Measurements from ENCODE around the gene KRTAP21-1. TPM values are rescaled to one million over a fixed set of nuclear protein-coding genes. Genes with fewer than 3 reads are reported as not detected.

Gene KRTAP21-1
- total and polyA plus RNA-seq, 9 donors, result not detected

- Histone ChIP-seq H3K9me3 (no peaks in the 10 kb centered on the region), H3K4me3 (no peak overlapping the region), H3K36me3 (no peaks in the 10 kb centered on the region), H3K27ac (no peak overlapping the region), H3K27me3 (no peaks in the 10 kb centered on the region), H3K4me1 (ENCODE audit: insufficient read depth) (no peaks in the 10 kb centered on the region)
- WGBS, 3 donors, result 77 to 90% (median 78%) methylated on average over 2 of the region's 2 CpGs
- no peak for TF ChIP-seq EP300 (IDR thresholded peaks at IDR 0.05)
- no peak for TF ChIP-seq POLR2A (IDR thresholded peaks at IDR 0.05)
- TF ChIP-seq CTCF (IDR thresholded peaks at IDR 0.05), result no peak
- intact Hi-C loops (cut with DNase I), result no loop called here
- no peak for DNase-seq
Observed at GRCh38 chr21:30714946-30715345, 40.3 kb downstream of the KRTAP21-1 start.

DNA sequence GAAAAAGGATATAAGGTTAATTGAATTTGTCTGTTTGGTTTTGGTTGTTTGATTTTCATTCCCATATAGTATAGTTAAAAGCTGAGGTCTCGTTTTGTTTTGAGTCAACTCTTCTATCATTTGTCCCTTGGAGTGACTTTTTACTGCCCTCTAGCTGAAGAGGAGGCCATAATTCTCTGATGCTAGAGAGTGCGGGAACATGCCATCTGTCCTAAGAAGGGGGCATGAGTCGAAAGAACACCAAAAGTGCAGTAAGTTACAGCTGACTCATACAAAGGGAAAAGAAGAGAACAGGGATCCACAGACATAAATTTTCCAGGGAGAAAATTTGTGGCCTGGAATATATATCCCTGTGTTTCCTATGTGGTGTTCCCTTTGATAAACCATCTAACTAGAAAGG lies 40.8 kb downstream of the KRTAP21-1 start:
- no peaks in the 10 kb centered on the region for H3K36me3 ChIP-seq
- intact Hi-C loops (cut with DNase I), result no loop called here
- DNase-seq, result no peak
- no peak overlapping the region for H3K4me3 ChIP-seq
- TF ChIP-seq CTCF (IDR thresholded peaks at IDR 0.05), result no peak
- no peak for TF ChIP-seq POLR2A (IDR thresholded peaks at IDR 0.05)
- no peak for TF ChIP-seq EP300 (IDR thresholded peaks at IDR 0.05)
- no peaks in the 10 kb centered on the region for H3K27me3 ChIP-seq
- 43 to 65% (median 43%) methylated on average over 3 of the region's 3 CpGs for WGBS, 3 donors
- H3K27ac ChIP-seq, result no peak overlapping the region
- no peaks in the 10 kb centered on the region for H3K4me1 ChIP-seq (ENCODE audit: insufficient read depth)
- H3K9me3 ChIP-seq, result no peaks in the 10 kb centered on the region

DNA sequence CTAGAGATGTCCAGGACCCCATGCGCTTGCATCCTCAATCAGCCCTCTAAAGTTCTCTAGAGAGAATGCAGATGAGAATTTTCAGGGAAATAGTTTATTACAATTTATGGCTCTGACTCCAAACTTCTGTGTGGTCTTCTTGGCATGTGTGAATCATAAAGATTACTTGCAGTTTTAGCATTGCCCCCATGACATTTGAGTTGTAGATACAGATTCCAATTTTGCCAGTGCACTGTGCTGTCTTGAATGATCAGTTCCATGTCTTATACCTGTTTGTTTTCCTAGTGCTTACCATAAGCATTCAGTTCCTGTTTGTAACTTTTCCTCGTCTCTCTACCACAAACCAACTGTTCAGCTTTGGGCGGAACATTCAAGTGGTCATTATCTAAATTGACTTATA lies 41.5 kb downstream of the KRTAP21-1 start:
- intact Hi-C loops (cut with DNase I), result no loop called here
- no peak overlapping the region for H3K4me3 ChIP-seq
- TF ChIP-seq CTCF (IDR thresholded peaks at IDR 0.05) (no peak), POLR2A (IDR thresholded peaks at IDR 0.05) (no peak), EP300 (IDR thresholded peaks at IDR 0.05) (no peak)
- DNase-seq, result no peak
- 74 to 85% (median 82%) methylated on average over 3 of the region's 3 CpGs for WGBS, 3 donors
- no peaks in the 10 kb centered on the region for H3K4me1 ChIP-seq (ENCODE audit: insufficient read depth)
- no peaks in the 10 kb centered on the region for H3K9me3 ChIP-seq
- no peaks in the 10 kb centered on the region for H3K36me3 ChIP-seq
- no peaks in the 10 kb centered on the region for H3K27me3 ChIP-seq
- no peak overlapping the region for H3K27ac ChIP-seq

DNA sequence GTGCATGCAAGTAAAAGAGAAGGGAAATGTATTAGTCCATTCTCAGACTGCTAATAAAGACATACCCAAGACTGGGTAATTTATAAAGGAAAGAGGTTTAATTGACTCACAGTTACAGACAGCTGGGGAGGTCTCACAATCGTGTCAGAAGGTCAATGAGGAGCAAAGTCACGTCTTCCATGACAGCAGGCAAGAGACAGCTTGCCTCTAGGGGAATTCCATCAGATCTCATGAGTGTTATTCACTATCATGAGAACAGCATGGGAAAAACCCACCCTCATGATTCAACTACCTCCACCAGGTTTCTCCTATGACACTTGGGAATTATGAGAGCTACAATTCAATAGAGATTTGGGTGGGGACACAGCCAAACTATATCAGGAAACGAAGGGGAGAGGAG lies 44.7 kb downstream of the KRTAP21-1 start:
- 26 to 39% (median 29%) methylated on average over 3 of the region's 3 CpGs for WGBS, 3 donors
- no peaks in the 10 kb centered on the region for H3K27me3 ChIP-seq
- TF ChIP-seq CTCF (IDR thresholded peaks at IDR 0.05) (no peak), EP300 (IDR thresholded peaks at IDR 0.05) (no peak), POLR2A (IDR thresholded peaks at IDR 0.05) (no peak)
- no peaks in the 10 kb centered on the region for H3K9me3 ChIP-seq
- no peak for DNase-seq
- no peak overlapping the region for H3K27ac ChIP-seq
- no peaks in the 10 kb centered on the region for H3K36me3 ChIP-seq
- no peaks in the 10 kb centered on the region for H3K4me1 ChIP-seq (ENCODE audit: insufficient read depth)
- H3K4me3 ChIP-seq, result no peak overlapping the region
- intact Hi-C loops (cut with DNase I), result no loop called here

- no peak overlapping the region for H3K4me3 ChIP-seq
- no peaks in the 10 kb centered on the region for H3K27me3 ChIP-seq
- DNase-seq, result no peak
- no peaks in the 10 kb centered on the region for H3K36me3 ChIP-seq
- no peaks in the 10 kb centered on the region for H3K4me1 ChIP-seq (ENCODE audit: insufficient read depth)
- TF ChIP-seq CTCF (IDR thresholded peaks at IDR 0.05), result no peak
- TF ChIP-seq EP300 (IDR thresholded peaks at IDR 0.05), result no peak
- H3K27ac ChIP-seq, result no peak overlapping the region
- H3K9me3 ChIP-seq, result no peaks in the 10 kb centered on the region
- intact Hi-C loops (cut with DNase I), result no loop called here
Observed at GRCh38 chr21:30707409-30707808, 47.8 kb downstream of the KRTAP21-1 start.
